HG03439 (cell line): ENCODE data around the gene DISP3.
"Not testable (repeated sequence)": the region's sequence is repeated elsewhere in the genome, so short reads cannot be mapped to it uniquely, and the experiment has no call there.

Experiments
- ATAC-seq: cut with Tn5 transposase; IDR thresholded peaks from one replicate; pipeline ENCODE4 v1.9.1; 2021; ENCODE audit warnings: mild to moderate bottlenecking, moderate library complexity; ENCODE audit not compliant: unreplicated experiment

Gene DISP3

GRCh38 chr1:11569551-11569950, 90.6 kb downstream of the DISP3 start:
- no peak for ATAC-seq

GRCh38 chr1:11569954-11570353, 91.0 kb downstream of the DISP3 start:
- no peak for ATAC-seq

- ATAC-seq, result no peak
Measured at GRCh38 chr1:11570821-11571380, 91.9 kb downstream of the DISP3 start.

- no peak for ATAC-seq
Measured at GRCh38 chr1:11571906-11572616, 93.1 kb downstream of the DISP3 start.

- no peak for ATAC-seq
Measured at GRCh38 chr1:11573116-11573692, 94.2 kb downstream of the DISP3 start.

GRCh38 chr1:11575553-11575952, 96.6 kb downstream of the DISP3 start:
- ATAC-seq, result no peak

- no peak for ATAC-seq
Measured at GRCh38 chr1:11576109-11576875, 97.3 kb downstream of the DISP3 start.

GRCh38 chr1:11578004-11578403, 99.0 kb downstream of the DISP3 start:
- ATAC-seq, result no peak

GRCh38 chr1:11579506-11579905, 100.6 kb downstream of the DISP3 start:
- no peak for ATAC-seq

- ATAC-seq, result not testable (repeated sequence)
Measured at GRCh38 chr1:11580049-11580448, 101.1 kb downstream of the DISP3 start.

GRCh38 chr1:11581445-11581991, 102.6 kb downstream of the DISP3 start:
- ATAC-seq, result no peak

- no peak for ATAC-seq
Measured at GRCh38 chr1:11585389-11585788, 106.4 kb downstream of the DISP3 start.
